Adrenal gland (tissue), 5 donors: Measurements from ENCODE around the gene PIAS4.

Source experiments
- CTCF ChIP-seq, 6 experiments: fragments of 450-650 bp in 4 of 6; fragments of 200-600 bp in 2 of 6; sonication (generic) in 1 of 6; IDR thresholded peaks; 1 replicate in 5 of 6; 2 replicates in 1 of 6; pipeline versions ENCODE4 v1.5.1 to v1.8.0; 2016 to 2021; ENCODE audit warnings: antibody characterized with exemption in 6 of 6, mild to moderate bottlenecking in 2 of 6, moderate library complexity in 1 of 6
- POLR2A ChIP-seq, 2 donors: fragments of 450-650 bp; IDR thresholded peaks; one replicate each; pipeline ENCODE4 v1.6.1; 2017; ENCODE audit warnings: antibody characterized with exemption in 2 of 2, mild to moderate bottlenecking in 2 of 2, moderate library complexity in 1 of 2
- donor health status: DM: no; HTN: no; CAD: no.

- no peak for TF ChIP-seq CTCF (IDR thresholded peaks at IDR 0.05)
- no peak for TF ChIP-seq POLR2A (IDR thresholded peaks at IDR 0.05)
These were observed 17.8 kb downstream of the PIAS4 start for GRCh38 chr19:4025317-4025716.
